Fibroblast of peridontal ligament (primary cell): ENCODE results near the gene MARCHF3.
A peak's percentile ranks its signal among the peaks of the same experiment; 100 is the strongest.

Experiments
- DNase-seq: peaks from one replicate; pipeline ENCODE4 v3.0.0-alpha.2; 2010; ENCODE audit errors: extremely low read depth

MARCHF3 gene

DNA sequence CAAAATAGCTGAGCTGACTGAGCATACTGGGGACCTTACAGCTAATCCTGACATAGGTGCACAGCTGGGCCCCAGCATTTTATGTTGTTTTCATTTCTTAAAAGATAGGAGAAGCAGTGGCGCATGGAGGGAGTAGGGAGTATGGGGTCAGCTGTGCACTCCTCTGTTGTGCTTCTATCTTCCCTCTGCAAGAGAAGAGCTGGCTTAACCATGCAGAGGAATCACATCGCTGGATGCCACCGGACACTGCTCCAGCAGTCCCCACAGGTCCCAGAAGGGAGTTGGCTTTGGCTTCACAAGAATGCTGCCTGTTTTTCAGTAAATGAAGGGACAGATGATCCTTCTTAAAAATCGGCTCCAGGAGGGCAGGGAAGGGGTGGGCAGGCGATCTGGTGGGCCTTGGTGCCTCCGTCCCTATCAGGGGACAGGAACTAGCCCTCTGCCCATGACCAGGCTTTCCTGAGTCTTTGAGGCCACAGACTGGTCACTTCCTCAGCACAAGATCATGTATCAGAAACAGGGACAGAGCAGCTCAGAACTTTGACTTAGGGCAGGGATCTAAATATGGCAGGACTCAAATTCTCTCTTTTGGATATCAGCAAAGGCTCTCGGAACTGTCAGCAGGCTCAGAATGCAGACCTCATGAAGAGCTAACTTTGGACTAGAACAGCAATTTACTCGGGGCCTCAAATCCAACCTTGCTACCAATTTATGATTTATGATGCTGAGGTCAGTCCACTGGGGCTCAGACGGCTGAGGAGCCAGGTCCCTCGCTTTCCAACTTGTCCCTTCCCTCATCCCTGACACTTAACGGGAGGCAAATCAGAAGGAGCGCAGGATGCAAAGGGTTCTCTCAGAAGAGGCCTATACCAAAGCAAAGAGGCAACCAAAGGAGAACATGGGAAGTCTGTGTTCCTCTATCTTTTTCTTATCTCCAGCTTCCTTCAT lies 47.2 kb downstream of the MARCHF3 start:
- no peak for DNase-seq

GRCh38 chr5:126982202-126982601 lies 48.2 kb downstream of the MARCHF3 start:
- no peak for DNase-seq

- no peak for DNase-seq
Measured at GRCh38 chr5:126981701-126982100, 48.7 kb downstream of the MARCHF3 start.

GRCh38 chr5:126981222-126981621 lies 49.1 kb downstream of the MARCHF3 start:
- no peak for DNase-seq

GRCh38 chr5:126978258-126978657 lies 52.1 kb downstream of the MARCHF3 start:
- DNase-seq = no peak

DNA sequence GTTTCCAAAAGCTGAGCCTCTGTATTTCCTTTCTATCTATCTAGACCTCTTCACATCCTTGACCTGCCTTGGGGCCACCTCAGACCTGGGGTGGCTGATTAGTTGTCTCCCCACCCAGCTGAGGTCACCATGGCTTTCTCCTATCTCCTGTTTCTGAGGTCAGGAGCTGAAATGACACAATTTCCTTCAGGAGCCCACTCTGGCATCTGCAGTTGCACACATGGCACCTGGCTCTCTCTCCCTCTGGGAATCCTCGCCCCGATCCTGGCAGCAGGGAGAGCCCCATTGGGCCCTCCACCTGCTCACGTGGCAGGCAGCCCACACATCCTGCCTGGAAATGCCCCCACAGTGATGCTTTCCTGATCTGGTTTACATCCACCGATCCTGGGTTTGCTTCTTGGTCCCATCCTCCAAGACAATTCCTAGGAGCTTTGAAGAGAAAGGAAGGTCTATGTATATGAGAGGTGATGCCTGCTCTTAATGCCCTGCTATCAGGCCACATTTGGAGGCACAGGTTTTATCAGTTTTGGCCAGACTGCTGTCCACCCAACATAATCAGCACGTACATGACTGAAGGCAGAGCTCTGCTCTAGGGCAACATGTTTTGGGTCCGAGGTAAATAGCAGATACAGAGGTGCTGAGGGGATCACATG lies 53.7 kb downstream of the MARCHF3 start:
- no peak for DNase-seq

GRCh38 chr5:126975796-126976195 lies 54.6 kb downstream of the MARCHF3 start:
- DNase-seq = no peak

DNA sequence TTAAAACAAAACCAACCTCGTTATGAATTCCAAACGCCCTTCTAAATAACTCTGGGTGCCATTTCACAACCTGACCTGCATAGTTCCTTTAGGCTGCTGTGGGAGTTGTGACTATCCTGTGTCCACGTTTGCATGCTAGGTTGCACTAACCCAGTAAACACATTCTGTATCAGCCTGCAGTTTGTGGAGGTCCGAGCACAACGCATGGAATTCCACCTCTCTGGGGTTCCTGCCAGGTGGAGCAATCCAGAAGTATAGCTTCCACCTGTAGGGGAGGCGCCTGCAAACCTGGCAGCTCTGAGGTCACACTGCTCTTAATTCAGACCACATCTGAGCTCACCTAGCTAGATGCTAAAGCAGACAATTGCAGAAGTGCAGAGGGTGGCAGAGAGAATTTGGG lies 57.2 kb downstream of the MARCHF3 start:
- DNase-seq = no peak

- no peak for DNase-seq
Measured at GRCh38 chr5:126972062-126972895, 58.1 kb downstream of the MARCHF3 start.

GRCh38 chr5:126971455-126972031 lies 58.8 kb downstream of the MARCHF3 start:
- peak; percentile 19 for DNase-seq

DNA sequence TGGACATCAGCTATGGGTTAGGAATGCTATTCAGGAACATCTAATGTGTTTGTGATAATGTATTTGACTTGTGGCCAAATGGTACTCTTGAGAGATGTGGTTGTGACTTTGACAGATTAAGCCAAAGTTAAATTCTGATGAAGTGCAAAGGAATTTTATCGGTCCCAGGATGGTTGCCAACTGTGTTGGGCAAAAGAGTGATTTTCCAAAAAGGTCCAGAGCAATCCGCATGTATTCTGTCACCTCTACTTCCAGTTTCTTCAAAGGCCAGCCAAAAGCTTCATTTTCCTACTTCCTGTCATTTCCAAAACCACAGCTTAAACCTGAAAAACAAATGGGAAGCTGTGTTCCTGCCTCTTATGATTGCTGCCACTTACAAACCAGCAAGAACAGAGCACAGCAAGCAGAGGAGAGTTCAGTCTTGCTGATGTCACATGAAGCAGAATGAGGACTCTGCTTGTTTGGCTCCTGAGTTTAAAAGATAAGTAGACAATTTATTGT lies 59.8 kb downstream of the MARCHF3 start:
- DNase-seq = peak; percentile 94

GRCh38 chr5:126969548-126969947 lies 60.8 kb downstream of the MARCHF3 start:
- DNase-seq = no peak

- peak; percentile 42 for DNase-seq
Measured at GRCh38 chr5:126967808-126968466, 62.4 kb downstream of the MARCHF3 start.

DNA sequence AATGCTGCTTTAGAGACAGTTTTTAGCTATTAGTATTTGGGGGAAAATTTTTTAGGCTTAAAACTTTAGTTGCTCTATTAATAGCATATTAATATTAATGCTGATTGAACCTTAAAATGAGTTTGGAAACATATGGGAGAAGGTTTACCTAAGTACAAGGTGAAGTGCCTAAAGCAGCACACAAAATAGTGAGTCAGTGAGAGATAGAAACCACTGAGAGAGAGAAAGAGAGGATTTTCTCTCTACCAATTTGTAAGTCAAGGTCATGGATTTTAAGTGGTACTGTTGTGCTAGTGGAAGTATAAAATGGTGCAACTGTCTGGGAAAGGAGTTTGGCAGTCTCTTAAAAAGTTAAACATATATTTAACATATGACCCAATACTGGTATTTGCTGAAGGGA lies 64.9 kb downstream of the MARCHF3 start:
- no peak for DNase-seq

DNA sequence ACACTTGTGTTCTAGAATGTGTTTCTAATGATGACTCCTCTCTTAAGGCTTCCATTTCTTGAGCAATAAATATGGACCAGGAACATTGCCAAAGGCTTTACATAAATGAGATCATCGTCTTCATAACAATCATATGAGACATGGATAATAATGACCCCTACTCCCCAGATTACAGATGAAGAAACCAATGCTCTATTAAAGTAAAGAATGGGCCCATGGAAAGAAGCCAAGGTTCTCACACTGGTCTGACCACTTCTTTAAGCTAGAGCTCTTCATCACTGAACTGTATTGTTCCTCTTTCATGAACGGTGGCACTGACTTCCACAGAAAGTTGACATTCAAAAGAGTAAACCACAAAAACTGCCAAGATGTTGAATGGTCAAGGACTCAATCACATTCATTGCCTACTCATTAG lies 65.3 kb downstream of the MARCHF3 start:
- peak; percentile 95 for DNase-seq

- DNase-seq = no peak
Measured at GRCh38 chr5:126963822-126964375, 66.5 kb downstream of the MARCHF3 start.

- DNase-seq = no peak
Measured at GRCh38 chr5:126961702-126962101, 68.7 kb downstream of the MARCHF3 start.

GRCh38 chr5:126961128-126961527 lies 69.2 kb downstream of the MARCHF3 start:
- DNase-seq = no peak

DNA sequence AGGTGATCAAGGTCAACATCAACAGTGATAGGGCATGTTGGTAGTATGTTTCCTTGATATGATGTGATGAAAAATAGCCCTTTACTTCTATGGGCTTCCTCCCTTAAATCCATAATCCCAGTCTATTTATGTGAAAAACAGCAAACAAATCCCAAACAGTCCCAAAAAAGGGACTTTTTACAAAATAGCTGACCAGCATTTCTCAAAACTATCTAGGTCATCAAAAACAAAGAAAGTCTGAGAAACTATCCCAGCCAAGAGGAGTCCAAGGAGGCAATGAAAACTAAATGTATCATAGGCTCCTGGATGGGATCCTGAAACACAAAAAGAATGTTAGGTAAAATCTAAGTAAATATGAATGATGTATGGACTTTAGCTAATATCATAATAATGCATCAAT lies 71.2 kb downstream of the MARCHF3 start:
- no peak for DNase-seq

DNA sequence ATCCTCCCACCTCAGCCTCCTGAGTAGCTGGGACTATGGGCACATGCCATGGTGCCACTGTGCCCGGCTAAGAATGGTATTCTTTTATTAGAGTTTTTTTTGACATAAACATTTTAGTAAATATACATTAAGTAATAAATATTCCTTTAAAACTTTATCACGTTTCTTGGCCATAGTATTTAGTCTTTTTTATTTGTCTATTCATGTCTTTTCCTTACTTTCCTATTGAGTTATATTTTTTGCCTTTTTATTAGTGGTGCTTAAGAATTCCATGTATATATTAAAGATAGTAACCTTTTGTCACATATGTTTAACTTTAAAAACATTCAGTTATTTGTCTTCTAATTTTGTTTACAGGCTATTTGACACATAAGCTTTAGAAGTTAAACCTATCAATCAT lies 73.4 kb downstream of the MARCHF3 start:
- DNase-seq = no peak

GRCh38 chr5:126954981-126955380 lies 75.4 kb downstream of the MARCHF3 start:
- peak; percentile 64 for DNase-seq
